Right lobe of liver (tissue), 6 donors: ENCODE measurements around the gene QTRT2. TPM values are rescaled to one million over a fixed set of nuclear protein-coding genes. Genes with fewer than 3 reads are reported as not detected.

ENCODE experiments used
- ATAC-seq, 4 donors: fragments of 200-7000 bp; cut with Tn5 transposase; one replicate each; pipeline ENCODE4 v1.9.1; 2020; ENCODE audit warnings: mild to moderate bottlenecking in 4 of 4, moderate library complexity in 4 of 4
- DNase-seq, 3 donors: peaks; one replicate each; pipeline ENCODE4 v3.0.0-alpha.2; 2020
- H3K27ac ChIP-seq, 3 donors: fragments of 200-600 bp; one replicate each; pipeline ENCODE4 v1.8.0; 2022
- H3K27me3 ChIP-seq, 2 donors: fragments of 200-600 bp; one replicate each; pipeline ENCODE4 v1.8.0; 2022
- H3K36me3 ChIP-seq, 4 donors: fragments of 200-600 bp; sonication (generic) in 1 of 4; one replicate each; pipeline versions ENCODE4 v1.5.1 to v1.8.0; 2017 to 2022; ENCODE audit warnings: control low read depth in 1 of 4
- H3K4me1 ChIP-seq, 4 donors: fragments of 200-600 bp; sonication (generic) in 1 of 4; one replicate each; pipeline versions ENCODE4 v1.5.1 to v1.8.0; 2017 to 2022; ENCODE audit warnings: control low read depth in 1 of 4
- H3K4me3 ChIP-seq, 3 donors: fragments of 200-600 bp; one replicate each; pipeline ENCODE4 v1.8.0; 2022
- H3K9me3 ChIP-seq, 4 donors: fragments of 200-600 bp; sonication (generic) in 1 of 4; one replicate each; pipeline versions ENCODE4 v1.5.1 to v1.8.0; 2017 to 2022; ENCODE audit warnings: control low read depth in 1 of 4
- POLR2A ChIP-seq: fragments of 450-650 bp; IDR thresholded peaks from one replicate; pipeline ENCODE4 v1.6.1; 2017; ENCODE audit warnings: antibody characterized with exemption, mild to moderate bottlenecking
- WGBS: methylation state at CpG from one replicate; pipeline ENCODE4 v1.1.6; 2018; ENCODE audit warnings: low coverage, low lambda C conversion rate; ENCODE audit not compliant: insufficient coverage; ENCODE audit errors: missing lambda C conversion rate; 5-methylcytosine and 5-hydroxymethylcytosine counted together
- intact Hi-C, 2 donors: fragments of 100-400 bp; cut with DNase I; formaldehyde crosslinking; loops; one replicate each; pipeline versions ENCODE4 v1.11.2 to v1.14.1; 2022
- total RNA-seq, 6 experiments: library from RNA; depleted of rRNA in 2 of 6; stranded (reverse); fragments of >200 nt in 2 of 6; fragmentation: NEBNext Ultra II Directional in 3 of 6; extraction: Animal tissue kit (Norgen Biotek cat#: 25700) in 3 of 6; gene quantifications; one replicate each; pipeline versions ENCODE4 v1.1.0 to v1.2.4, GENCODE V29; 2016 to 2023
- TF ChIP-seq, protein P1 (sequence below), 4 donors: fragments of 200-600 bp in 3 of 4; fragments of 450-650 bp in 1 of 4; IDR thresholded peaks; one replicate each; pipeline versions ENCODE4 v1.5.1 to v1.8.0; 2016 to 2022; ENCODE audit warnings: antibody characterized with exemption in 4 of 4, mild to moderate bottlenecking in 2 of 4
- donor health status: DM: no; HTN: yes; CAD: no.
- donor health status: DM: no; HTN: no; CAD: no.
- donor health status: DM: no; HTN: no; CAD: no.
- donor health status: DM: no; HTN: yes; CAD: no.
- donor health status: DM: no; HTN: yes; CAD: no.

Gene QTRT2
- total RNA-seq, 6 experiments from 2014 or later: 6.3 to 9.8 (median 7.8) TPM

DNA sequence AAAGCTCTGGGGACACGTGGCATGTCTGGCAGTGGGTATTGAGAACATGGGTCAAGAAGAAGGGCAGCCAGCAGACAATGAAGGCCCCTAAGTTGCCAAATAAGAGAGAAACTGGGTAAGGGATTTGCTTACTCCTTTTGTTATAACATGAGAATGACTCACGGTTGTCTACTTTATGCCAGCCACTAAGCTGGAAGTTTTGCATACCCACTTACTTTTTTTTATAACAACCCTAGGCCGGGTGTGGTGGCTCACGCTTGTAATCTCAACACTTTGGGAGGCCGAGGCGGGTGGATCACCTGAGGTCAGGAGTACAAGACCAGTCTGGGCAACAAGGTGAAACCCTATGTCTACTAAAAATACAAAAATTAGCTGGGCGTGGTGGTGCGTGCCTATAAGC lies 72.3 kb downstream of the QTRT2 start:
- H3K27ac ChIP-seq: no peak overlapping the region
- DNase-seq (no peak), ATAC-seq (no peak)
- H3K27me3 ChIP-seq: no peaks in the 10 kb centered on the region
- intact Hi-C loops: no loop called here
- TF ChIP-seq POLR2A: no peak
- TF ChIP-seq, protein P1, sequence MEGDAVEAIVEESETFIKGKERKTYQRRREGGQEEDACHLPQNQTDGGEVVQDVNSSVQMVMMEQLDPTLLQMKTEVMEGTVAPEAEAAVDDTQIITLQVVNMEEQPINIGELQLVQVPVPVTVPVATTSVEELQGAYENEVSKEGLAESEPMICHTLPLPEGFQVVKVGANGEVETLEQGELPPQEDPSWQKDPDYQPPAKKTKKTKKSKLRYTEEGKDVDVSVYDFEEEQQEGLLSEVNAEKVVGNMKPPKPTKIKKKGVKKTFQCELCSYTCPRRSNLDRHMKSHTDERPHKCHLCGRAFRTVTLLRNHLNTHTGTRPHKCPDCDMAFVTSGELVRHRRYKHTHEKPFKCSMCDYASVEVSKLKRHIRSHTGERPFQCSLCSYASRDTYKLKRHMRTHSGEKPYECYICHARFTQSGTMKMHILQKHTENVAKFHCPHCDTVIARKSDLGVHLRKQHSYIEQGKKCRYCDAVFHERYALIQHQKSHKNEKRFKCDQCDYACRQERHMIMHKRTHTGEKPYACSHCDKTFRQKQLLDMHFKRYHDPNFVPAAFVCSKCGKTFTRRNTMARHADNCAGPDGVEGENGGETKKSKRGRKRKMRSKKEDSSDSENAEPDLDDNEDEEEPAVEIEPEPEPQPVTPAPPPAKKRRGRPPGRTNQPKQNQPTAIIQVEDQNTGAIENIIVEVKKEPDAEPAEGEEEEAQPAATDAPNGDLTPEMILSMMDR (IDR thresholded peaks at IDR 0.05): no peak
- 87% methylated on average over 8 of the region's 8 CpGs for WGBS
- no peaks in the 10 kb centered on the region for H3K4me1 ChIP-seq
- no peak overlapping the region for H3K4me3 ChIP-seq
- H3K36me3 ChIP-seq: no peaks in the 10 kb centered on the region
- no peaks in the 10 kb centered on the region for H3K9me3 ChIP-seq

DNA sequence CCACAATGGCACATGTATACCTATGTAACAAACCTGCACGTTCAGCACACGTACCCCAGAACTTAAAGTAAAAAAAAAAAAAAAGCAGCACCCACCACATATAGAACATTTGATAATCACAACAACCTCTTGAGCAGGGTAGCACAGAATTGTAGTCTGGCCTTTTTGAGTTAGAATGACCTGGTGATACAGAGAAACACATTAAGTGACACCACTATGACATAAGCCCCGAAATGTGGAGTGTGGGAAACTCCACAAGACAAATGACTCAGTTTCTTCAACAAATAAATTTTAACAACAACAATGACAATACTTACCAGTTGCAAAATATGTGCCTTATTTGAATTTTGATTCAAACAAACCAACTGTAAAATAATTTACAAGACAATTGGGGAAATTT lies 76.0 kb downstream of the QTRT2 start:
- H3K27ac ChIP-seq: no peak overlapping the region
- ATAC-seq: no peak
- H3K4me3 ChIP-seq: no peak overlapping the region
- no peak for DNase-seq
- WGBS: 90% methylated on average over 3 of the region's 3 CpGs
- H3K4me1 ChIP-seq: no peaks in the 10 kb centered on the region
- TF ChIP-seq, protein P1 (IDR thresholded peaks at IDR 0.05): no peak
- TF ChIP-seq POLR2A: no peak
- no peaks in the 10 kb centered on the region for H3K27me3 ChIP-seq
- no peaks in the 10 kb centered on the region for H3K36me3 ChIP-seq
- H3K9me3 ChIP-seq: no peaks in the 10 kb centered on the region
- intact Hi-C loops: no loop called here

DNA sequence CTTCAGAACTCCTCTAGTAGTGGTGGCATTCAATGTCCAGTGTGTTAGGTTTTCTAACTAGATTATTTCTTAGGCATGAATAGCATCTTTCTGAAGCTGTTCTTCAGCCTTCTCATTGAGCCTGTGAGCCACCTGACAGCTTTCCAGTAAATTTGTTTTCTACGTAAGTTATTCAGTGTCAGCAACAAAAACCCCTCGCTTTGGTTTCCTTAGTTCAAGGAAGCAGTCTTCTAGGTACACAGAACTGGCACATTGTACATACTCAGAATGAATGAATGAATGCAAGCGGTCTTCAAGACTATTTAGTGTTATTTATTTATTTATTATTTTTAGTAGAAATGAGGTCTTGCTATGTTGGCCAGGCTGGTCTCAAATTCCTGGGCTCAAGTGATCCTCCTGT lies 77.4 kb downstream of the QTRT2 start:
- H3K27ac ChIP-seq: no peak overlapping the region
- TF ChIP-seq, protein P1 (IDR thresholded peaks at IDR 0.05): no peak
- TF ChIP-seq POLR2A: no peak
- no peaks in the 10 kb centered on the region for H3K36me3 ChIP-seq
- ATAC-seq: no peak
- no peak overlapping the region for H3K4me3 ChIP-seq
- no peaks in the 10 kb centered on the region for H3K9me3 ChIP-seq
- DNase-seq: no peak
- WGBS: 81% methylated on average over 3 of the region's 3 CpGs
- intact Hi-C loops: no loop called here
- no peaks in the 10 kb centered on the region for H3K4me1 ChIP-seq
- no peaks in the 10 kb centered on the region for H3K27me3 ChIP-seq

Other genes starting within 250 kb of the QTRT2 start
- gene GRAMD1C, start 217.9 kb upstream of the QTRT2 start, total RNA-seq: 10 to 100 TPM in 4 of 6 experiments, 1 to 10 TPM in 2; 7.6 to 16.9 (median 11.1) TPM
- 10 to 100 TPM in 3 of 6 experiments, 1 to 10 TPM in 3; 7.0 to 14.6 (median 9.9) TPM for gene ZDHHC23, start 108.7 kb upstream of the QTRT2 start, total RNA-seq
- 1 to 10 TPM in 3 of 6 experiments, under 1 TPM in 3; 0.43 to 1.6 (median 0.96) TPM for gene CCDC191, start 211 bp upstream of the QTRT2 start, total RNA-seq
- not detected for gene DRD3, start 122.3 kb downstream of the QTRT2 start, total RNA-seq
- not detected for gene ZNF80, start 180.8 kb downstream of the QTRT2 start, total RNA-seq
- gene TIGIT, start 237.3 kb downstream of the QTRT2 start, total RNA-seq: 1 to 10 TPM in 1 of 6 experiments, under 1 TPM in 5; 0.09 to 1.2 (median 0.30) TPM